NCI-H146 treated with DMSO at 0.1 percent for 48 hours (cell line): Measurements from ENCODE around the gene BAG1.

Source experiments
- DNase-seq: peaks from one replicate; lab custom pipeline; 2025; ENCODE audit not compliant: unreplicated experiment; lab: John Stamatoyannopoulos, UW

Gene BAG1

DNA sequence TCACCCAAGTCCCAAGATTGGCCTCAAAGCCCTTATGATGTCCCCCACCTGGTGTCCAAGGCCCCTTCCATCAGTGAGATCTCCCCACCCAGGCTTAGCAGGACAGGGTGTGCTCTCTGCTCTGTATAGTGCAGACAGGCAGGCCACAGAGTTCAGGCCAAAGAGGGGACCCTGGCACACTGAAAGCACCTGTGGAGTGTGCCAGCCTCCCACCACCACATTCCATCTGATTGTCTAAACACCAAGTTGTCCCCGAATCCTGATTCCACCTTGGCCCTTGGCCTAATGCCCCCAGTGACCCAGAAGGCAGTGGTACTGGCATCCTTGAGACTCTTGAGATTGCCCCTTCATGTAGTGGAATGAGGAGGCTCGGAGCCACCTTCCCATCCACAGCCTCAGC, 19.2 kb downstream of the BAG1 start:
- no peak for DNase-seq

- DNase-seq: no peak
Measured at GRCh38 chr9:33244137-33244784, 20.2 kb downstream of the BAG1 start.

DNA sequence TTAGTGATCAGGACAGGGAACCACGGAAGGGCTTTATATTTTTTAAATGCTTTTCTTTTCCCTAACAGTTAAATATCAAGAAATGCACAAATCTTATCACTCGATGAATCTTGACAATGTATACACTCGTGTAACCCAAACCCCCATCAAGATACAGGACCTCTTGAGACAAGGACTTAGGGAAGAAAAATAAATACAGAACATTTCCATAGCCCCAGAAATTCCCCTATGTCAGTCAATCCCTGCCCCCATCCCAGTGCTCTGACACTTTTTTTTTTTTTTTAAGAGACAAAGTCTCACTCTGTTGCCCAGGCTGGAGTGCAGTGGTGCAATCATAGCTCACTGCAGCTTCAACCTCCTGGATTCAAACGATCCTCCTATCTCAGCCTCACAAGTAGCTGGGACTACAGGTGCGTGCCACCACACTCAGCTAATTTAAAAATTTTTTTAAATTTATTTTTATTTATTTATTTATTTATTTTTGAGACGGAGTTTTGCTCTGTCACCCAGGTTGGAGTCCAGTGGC, 21.8 kb downstream of the BAG1 start:
- no peak for DNase-seq

DNA sequence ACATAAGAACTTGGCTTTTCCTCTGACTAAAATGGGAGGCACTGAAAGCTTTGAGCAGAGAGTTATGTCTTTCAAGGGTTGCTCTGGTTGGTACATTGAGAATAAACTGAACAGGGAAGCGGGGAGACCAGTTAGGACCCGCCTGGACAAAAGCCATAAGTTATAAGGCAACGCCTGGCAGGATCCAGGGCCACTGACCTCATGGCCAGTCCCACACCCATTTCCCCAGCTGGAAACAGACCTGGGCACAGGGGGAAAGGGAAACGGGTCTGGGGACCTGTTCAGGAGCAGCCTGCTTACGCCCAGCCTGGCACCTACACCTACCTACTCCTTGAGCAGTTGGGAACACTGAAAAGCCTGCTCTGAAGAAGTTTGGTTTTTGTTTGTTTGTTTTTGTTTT, 23.2 kb downstream of the BAG1 start:
- no peak for DNase-seq

GRCh38 chr9:33239921-33240320, 24.6 kb downstream of the BAG1 start, which contains the start of gene SPINK4:
Gene SPINK4 (plus strand): TSS chr9:33240167. CDS start chr9:33240209, 42 bp downstream.
- no peak for DNase-seq

- no peak for DNase-seq
Measured at GRCh38 chr9:33236571-33236970, 27.9 kb downstream of the BAG1 start.

GRCh38 chr9:33234511-33235467, 29.7 kb downstream of the BAG1 start:
- no peak for DNase-seq

GRCh38 chr9:33233626-33234342, 30.7 kb downstream of the BAG1 start:
- DNase-seq: no peak

DNA sequence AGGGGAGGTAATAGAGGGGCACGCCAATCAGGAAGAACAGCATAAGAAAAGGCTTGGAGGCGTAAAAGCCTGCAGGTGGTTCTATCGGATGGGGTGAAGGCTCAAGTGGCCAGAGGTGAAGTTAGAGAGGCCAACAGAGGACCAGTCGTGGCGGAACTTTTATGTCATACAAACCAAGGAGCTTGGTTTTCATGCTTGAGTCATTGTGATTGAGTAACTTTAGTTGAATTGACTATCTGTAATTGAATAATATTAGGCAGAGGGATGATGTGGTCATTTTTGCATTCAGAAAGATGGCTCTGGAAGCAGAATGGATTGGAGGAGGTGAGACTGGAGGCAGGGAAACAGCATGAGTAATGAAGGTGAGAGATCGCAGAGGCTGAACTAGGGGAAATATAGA, 31.7 kb downstream of the BAG1 start:
- no peak for DNase-seq

DNA sequence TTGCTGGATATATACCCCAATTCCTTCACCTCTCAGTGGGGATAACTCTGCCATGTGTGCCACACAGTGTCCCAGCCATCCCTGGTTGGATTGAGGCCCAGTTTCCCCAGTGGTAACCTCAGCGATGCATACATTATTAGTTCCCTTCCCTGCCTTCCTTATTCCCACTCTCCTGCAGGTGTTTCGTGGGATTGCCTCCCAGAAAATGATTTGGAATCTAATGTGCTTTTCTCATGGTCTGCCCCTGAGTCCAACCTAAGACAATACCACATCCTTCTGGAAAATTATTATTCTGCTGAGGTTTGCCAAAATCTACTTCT, 32.9 kb downstream of the BAG1 start:
- DNase-seq: no peak

- DNase-seq: no peak
Measured at GRCh38 chr9:33230756-33231622, 33.5 kb downstream of the BAG1 start.

GRCh38 chr9:33229359-33230114, 35.0 kb downstream of the BAG1 start:
- peak; percentile 95 for DNase-seq

DNA sequence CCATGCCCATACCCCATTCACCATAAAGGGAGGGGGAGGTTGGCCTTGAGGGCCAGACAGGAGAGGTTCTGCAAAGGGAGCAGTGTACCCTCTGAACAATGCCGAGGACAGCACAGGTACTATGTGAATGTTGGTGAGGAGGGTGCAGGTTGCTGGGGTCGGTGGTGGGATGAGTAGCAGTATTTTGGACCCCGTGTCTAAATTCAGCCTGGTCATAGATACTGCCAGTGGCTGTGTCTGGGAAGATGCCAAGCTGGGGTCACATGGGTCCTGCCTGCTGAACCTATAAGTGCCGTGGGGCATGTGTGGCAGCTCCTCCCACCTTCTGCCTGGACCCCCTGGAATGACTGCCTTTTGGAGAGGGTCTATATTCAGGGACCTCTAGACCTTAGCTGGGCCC, 35.9 kb downstream of the BAG1 start:
- no peak for DNase-seq

DNA sequence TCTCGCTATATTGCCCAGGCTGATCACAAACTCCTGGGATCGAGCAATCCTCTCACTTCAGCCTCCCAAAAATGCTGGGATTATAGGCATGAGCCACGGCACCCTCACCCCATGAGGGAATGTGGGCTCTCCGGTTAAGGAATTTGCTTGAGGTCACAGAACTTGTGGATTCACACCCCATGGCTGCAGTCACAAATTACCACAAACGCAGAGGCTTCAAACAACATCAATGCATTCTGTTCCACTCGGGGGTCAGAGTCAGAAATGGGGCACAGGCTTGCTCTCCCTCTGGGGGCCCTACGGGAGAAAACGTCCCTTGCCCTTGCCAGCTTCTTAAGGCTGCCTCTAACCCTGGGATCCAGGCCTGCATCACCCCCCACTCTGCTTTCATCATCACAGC, 36.8 kb downstream of the BAG1 start:
- DNase-seq: no peak

- no peak for DNase-seq
Measured at GRCh38 chr9:33227008-33227398, 37.5 kb downstream of the BAG1 start.

GRCh38 chr9:33225319-33226147, 39.0 kb downstream of the BAG1 start:
- peak; percentile 52 for DNase-seq

GRCh38 chr9:33223696-33224095, 40.8 kb downstream of the BAG1 start:
- no peak for DNase-seq

- DNase-seq: peak; percentile 57
Measured at GRCh38 chr9:33222031-33222430, 42.5 kb downstream of the BAG1 start.

- DNase-seq: no peak
Measured at GRCh38 chr9:33221568-33221884, 43.0 kb downstream of the BAG1 start.
